HUES6 (cell line): ENCODE results near the gene DYNLRB2.

Experiments used
- H3K27ac ChIP-seq: 2 replicates; pipeline ENCODE4 v1.7.0; 2013; ENCODE audit warnings: low read depth, mild to moderate bottlenecking, low read length, inconsistent platforms
- H3K27me3 ChIP-seq: 2 replicates; pipeline ENCODE4 v1.6.1; 2013; ENCODE audit warnings: low read length; ENCODE audit not compliant: control insufficient read depth, insufficient read depth
- H3K36me3 ChIP-seq: 2 replicates; pipeline ENCODE4 v1.6.1; 2013; ENCODE audit warnings: low read length; ENCODE audit not compliant: control insufficient read depth, insufficient read depth
- H3K4me1 ChIP-seq: 2 replicates; pipeline ENCODE4 v1.6.1; 2013; ENCODE audit warnings: low read length; ENCODE audit not compliant: control insufficient read depth, insufficient read depth
- H3K4me3 ChIP-seq: 2 replicates; pipeline ENCODE4 v1.5.1; 2013; ENCODE audit warnings: low read depth, low read length
- H3K9ac ChIP-seq: one replicate; pipeline ENCODE4 v1.6.1; 2013; ENCODE audit warnings: mild to moderate bottlenecking, low read length
- H3K9me3 ChIP-seq: 2 replicates; pipeline ENCODE4 v1.6.1; 2013; ENCODE audit warnings: low read depth, low read length; ENCODE audit not compliant: control insufficient read depth, insufficient read depth

DYNLRB2 gene

DNA sequence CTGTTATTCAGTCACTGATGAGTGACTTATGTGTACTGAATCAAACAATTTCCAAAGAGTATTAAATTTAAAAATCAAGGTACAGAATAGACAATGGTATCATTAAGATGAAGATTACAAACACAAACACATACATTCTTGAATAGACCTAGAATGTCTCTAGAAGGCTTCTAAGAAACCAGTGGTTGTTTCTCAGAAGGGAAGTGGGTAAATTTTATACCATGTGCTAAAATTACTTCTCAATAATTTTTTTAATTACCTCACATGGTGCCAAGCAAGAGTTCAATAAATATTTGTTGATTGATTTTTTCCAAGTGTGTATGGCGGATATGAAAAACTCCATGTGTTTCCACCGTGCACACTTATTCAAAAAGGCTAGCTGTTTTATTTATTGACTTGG lies 6.4 kb downstream of the DYNLRB2 start:
- H3K9me3 ChIP-seq: no peaks in the 10 kb centered on the region
- H3K9ac ChIP-seq: no peak overlapping the region
- H3K4me1 ChIP-seq: no peaks in the 10 kb centered on the region
- peaks cover 19% of the 10 kb centered on the region for H3K27me3 ChIP-seq
- H3K27ac ChIP-seq: no peak overlapping the region
- H3K4me3 ChIP-seq: no peak overlapping the region
- no peaks in the 10 kb centered on the region for H3K36me3 ChIP-seq

DNA sequence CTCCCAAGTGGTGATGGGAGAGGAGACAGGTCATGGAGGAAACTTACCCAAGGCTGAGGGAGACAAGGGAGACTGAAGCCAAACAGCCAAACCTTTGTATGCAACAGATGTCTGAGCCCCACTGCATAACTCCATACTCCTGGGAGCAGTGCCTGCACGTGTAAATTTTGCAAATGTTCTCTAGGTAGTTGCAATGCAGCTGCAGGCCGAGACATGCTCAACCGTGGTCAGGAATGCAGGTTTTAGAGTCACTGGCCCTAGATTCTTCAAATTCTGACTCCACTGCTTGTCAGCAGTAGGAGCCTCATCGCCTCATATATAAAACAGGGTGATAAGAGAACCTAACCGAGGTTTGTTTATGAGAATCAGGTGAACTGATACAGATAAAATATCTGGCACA lies 11.5 kb downstream of the DYNLRB2 start:
- Histone ChIP-seq H3K27me3 (peaks cover 10% of the 10 kb centered on the region; the same call in 1 of the 2 replicates), H3K27ac (no peak overlapping the region), H3K36me3 (no peaks in the 10 kb centered on the region), H3K4me3 (no peak overlapping the region), H3K9me3 (no peaks in the 10 kb centered on the region), H3K9ac (no peak overlapping the region), H3K4me1 (no peaks in the 10 kb centered on the region)

DNA sequence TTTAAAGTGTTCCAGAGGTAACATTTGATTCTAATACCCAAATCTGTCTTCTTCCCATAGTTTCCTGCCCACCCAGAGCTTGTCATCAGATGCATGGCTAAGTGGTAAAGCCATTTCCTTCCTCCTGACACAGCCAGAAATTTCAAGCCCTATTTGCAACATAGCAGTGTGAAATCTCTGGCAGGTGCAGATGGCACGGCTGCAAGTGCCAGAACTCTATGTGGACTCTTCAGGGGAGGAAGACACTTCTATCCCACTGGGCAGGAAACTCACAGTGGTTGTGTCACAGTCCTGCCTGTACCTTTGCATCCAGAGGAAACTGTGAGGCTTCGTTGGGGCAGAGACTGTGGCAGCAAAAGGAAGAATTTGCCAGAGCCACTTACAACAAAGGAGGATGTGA lies 13.2 kb downstream of the DYNLRB2 start:
- no peaks in the 10 kb centered on the region for H3K4me1 ChIP-seq
- H3K9me3 ChIP-seq: no peaks in the 10 kb centered on the region
- H3K4me3 ChIP-seq: no peak overlapping the region
- peaks cover 10% of the 10 kb centered on the region; the same call in 1 of the 2 replicates for H3K27me3 ChIP-seq
- no peak overlapping the region for H3K27ac ChIP-seq
- no peaks in the 10 kb centered on the region for H3K36me3 ChIP-seq
- no peak overlapping the region for H3K9ac ChIP-seq

DNA sequence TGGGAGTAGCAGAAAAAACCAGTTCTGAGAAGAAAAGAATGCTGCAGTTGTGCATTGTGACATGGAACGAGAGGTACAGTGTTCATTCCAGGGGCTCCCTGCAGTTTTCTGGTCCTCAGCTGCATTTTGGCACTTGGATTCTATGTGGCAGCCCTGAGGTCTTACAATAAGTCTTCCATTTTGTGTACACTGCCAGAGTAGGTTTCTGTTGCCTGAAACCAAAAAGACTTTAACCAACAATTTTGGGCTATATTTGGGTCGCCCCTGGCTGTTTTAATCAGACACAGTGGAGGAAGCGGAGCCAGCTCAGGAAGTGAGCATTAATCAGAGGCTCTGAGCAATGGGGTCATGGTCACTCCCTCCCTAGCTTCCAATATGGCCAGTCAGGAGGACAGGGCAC lies 15.7 kb downstream of the DYNLRB2 start:
- Histone ChIP-seq H3K27me3 (peaks cover 10% of the 10 kb centered on the region; the same call in 1 of the 2 replicates), H3K36me3 (no peaks in the 10 kb centered on the region)

DNA sequence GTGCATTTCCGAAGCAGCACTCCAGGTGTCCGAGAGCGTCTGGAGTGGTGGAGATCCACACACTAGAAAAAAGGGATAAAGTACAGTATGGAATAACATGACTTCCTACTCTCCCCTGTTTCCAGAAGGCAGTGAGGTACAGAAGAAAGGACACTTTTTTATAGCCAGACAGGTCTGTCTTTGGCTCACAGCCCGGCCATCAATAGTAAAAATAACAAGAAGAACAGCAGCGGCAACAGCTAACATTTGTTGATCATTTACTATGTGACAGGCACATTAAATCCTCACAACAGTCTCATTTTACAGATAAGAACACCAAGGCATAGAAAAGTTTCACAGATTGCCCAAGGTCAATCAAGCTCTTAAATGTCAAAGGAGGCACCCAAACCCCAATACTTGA lies 16.2 kb downstream of the DYNLRB2 start:
- no peaks in the 10 kb centered on the region for H3K36me3 ChIP-seq
- no peak overlapping the region for H3K9ac ChIP-seq
- no peak overlapping the region for H3K27ac ChIP-seq
- H3K9me3 ChIP-seq: no peaks in the 10 kb centered on the region
- H3K4me1 ChIP-seq: no peaks in the 10 kb centered on the region
- H3K4me3 ChIP-seq: no peak overlapping the region
- peaks cover 10% of the 10 kb centered on the region; the same call in 1 of the 2 replicates for H3K27me3 ChIP-seq

More for the DNA sequence above, 15.7 kb downstream of the DYNLRB2 start:
- no peak overlapping the region for H3K27ac ChIP-seq
- no peak overlapping the region for H3K9ac ChIP-seq
- no peaks in the 10 kb centered on the region for H3K9me3 ChIP-seq
- no peak overlapping the region for H3K4me3 ChIP-seq
- H3K4me1 ChIP-seq: no peaks in the 10 kb centered on the region

- H3K27me3 ChIP-seq: peaks cover 10% of the 10 kb centered on the region; the same call in 1 of the 2 replicates
- no peaks in the 10 kb centered on the region for H3K4me1 ChIP-seq
- no peak overlapping the region for H3K27ac ChIP-seq
- no peak overlapping the region for H3K9ac ChIP-seq
- H3K36me3 ChIP-seq: no peaks in the 10 kb centered on the region
- no peaks in the 10 kb centered on the region for H3K9me3 ChIP-seq
- no peak overlapping the region for H3K4me3 ChIP-seq
Measured at GRCh38 chr16:80559369-80559768, 18.6 kb downstream of the DYNLRB2 start.

- Histone ChIP-seq H3K36me3 (no peaks in the 10 kb centered on the region), H3K27me3 (peaks cover 6% of the 10 kb centered on the region; the same call in 1 of the 2 replicates), H3K9me3 (no peaks in the 10 kb centered on the region), H3K4me1 (no peaks in the 10 kb centered on the region), H3K27ac (no peak overlapping the region), H3K4me3 (no peak overlapping the region), H3K9ac (no peak overlapping the region)
Measured at GRCh38 chr16:80563066-80563465, 22.3 kb downstream of the DYNLRB2 start.

- Histone ChIP-seq H3K4me1 (no peaks in the 10 kb centered on the region), H3K9me3 (no peaks in the 10 kb centered on the region), H3K36me3 (no peaks in the 10 kb centered on the region)
Measured at GRCh38 chr16:80564394-80564793, 23.6 kb downstream of the DYNLRB2 start.

DNA sequence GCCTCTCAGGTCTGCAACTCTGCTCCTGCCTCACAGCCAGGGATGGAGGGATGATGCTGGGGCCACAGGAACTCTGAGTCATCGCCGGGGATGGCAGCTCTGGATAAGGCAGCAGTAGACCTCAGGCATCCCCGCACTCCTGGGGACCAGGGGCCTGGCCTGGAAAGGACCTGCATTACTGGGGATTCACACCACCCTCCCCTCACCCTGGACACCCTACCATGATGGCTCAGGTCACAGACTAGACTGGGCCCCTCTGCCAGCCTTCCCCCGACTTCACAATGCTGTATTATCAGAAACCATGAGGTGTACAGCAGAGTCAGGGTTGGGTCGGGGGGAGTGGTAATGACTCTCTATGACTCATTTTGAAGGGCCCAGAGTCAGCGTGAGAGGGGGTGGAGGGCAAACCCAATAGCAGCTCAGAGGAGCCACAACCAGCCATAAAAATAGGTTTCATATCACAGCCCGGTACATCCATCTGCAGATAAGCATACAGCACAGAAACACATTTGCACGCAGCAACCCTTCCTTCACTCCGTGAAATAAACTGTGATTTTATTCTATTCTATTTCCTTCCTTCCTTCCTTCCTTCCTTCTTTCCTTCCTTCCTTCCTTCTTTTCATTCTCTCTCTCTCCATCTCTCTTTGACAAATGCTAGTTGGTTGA lies 28.8 kb downstream of the DYNLRB2 start:
- no peaks in the 10 kb centered on the region for H3K4me1 ChIP-seq
- no peak overlapping the region for H3K27ac ChIP-seq
- no peak overlapping the region for H3K4me3 ChIP-seq
- no peaks in the 10 kb centered on the region for H3K36me3 ChIP-seq
- H3K9ac ChIP-seq: no peak overlapping the region
- no peaks in the 10 kb centered on the region for H3K9me3 ChIP-seq
- H3K27me3 ChIP-seq: no peaks in the 10 kb centered on the region

More at GRCh38 chr16:80564394-80564793, 23.6 kb downstream of the DYNLRB2 start:
- Histone ChIP-seq H3K27ac (no peak overlapping the region), H3K27me3 (peaks cover 5% of the 10 kb centered on the region; the same call in 1 of the 2 replicates), H3K4me3 (no peak overlapping the region), H3K9ac (no peak overlapping the region)

DNA sequence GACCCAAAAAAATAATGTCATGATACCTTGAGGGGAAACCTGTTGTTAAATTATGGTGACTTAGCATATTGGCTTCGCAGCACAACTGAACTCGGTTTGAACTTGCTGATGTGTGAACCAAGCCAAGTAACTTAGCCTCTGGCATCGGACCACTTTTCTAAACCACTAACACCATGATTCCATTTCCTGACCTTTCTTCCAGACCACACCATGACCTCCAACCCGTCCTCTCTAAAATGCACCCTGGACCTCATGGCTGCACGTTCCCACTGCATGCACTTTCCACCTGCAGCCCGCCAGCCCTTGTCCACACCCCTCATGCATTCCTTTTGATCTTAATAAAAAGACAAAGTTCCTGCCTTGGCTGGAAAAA lies 29.3 kb downstream of the DYNLRB2 start:
- no peaks in the 10 kb centered on the region for H3K9me3 ChIP-seq
- no peaks in the 10 kb centered on the region for H3K36me3 ChIP-seq
- no peak overlapping the region for H3K4me3 ChIP-seq
- H3K4me1 ChIP-seq: no peaks in the 10 kb centered on the region
- H3K27ac ChIP-seq: no peak overlapping the region
- H3K27me3 ChIP-seq: no peaks in the 10 kb centered on the region
- no peak overlapping the region for H3K9ac ChIP-seq

DNA sequence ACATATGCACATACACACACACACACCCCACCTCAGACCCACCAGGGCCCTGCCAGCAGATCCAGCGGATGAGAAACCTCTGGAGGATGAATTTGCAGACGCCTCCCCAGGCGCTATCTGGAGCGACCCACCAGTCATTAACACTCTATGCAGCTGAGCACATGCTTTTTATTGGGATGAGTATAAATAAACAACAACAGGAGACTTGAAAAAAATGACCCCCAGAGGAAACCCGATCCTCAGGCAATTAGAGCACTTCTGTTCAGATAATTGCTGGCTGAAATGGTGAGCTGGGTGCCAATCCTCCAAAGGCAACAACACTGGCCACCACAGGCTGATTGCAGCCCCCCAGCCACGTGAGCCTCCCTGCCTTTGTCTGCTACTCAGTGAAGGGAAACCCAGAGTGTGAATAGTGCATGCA lies 32.9 kb downstream of the DYNLRB2 start:
- H3K9ac ChIP-seq: no peak overlapping the region
- no peaks in the 10 kb centered on the region for H3K27me3 ChIP-seq
- no peaks in the 10 kb centered on the region for H3K9me3 ChIP-seq

More for the DNA sequence above, 32.9 kb downstream of the DYNLRB2 start:
- Histone ChIP-seq H3K4me1 (no peaks in the 10 kb centered on the region), H3K4me3 (no peak overlapping the region), H3K36me3 (no peaks in the 10 kb centered on the region), H3K27ac (no peak overlapping the region)
